ENCODE results near the gene NOL4L.

The NOL4L gene

GRCh38 chr20:32458837-32459220 lies 126.3 kb downstream of the NOL4L start:
- no peak for DNase-seq (ENCODE audit: low read depth, low spot score)

- DNase-seq (ENCODE audit: low read depth, low spot score) = no peak
Observed at GRCh38 chr20:32458061-32458836, 126.9 kb downstream of the NOL4L start.

GRCh38 chr20:32457479-32457986 lies 127.6 kb downstream of the NOL4L start:
- peak; percentile 92 for DNase-seq (ENCODE audit: low read depth, low spot score)

GRCh38 chr20:32456869-32457478 lies 128.2 kb downstream of the NOL4L start:
- peak; percentile 91 for DNase-seq (ENCODE audit: low read depth, low spot score)

- DNase-seq (ENCODE audit: low read depth, low spot score) = no peak
Observed at GRCh38 chr20:32455901-32456701, 129.0 kb downstream of the NOL4L start.

- DNase-seq (ENCODE audit: low read depth, low spot score) = no peak
Observed at GRCh38 chr20:32455171-32455900, 129.8 kb downstream of the NOL4L start.

GRCh38 chr20:32454164-32455145 lies 130.7 kb downstream of the NOL4L start:
- no peak for DNase-seq (ENCODE audit: low read depth, low spot score)

- DNase-seq (ENCODE audit: low read depth, low spot score) = no peak
Observed at GRCh38 chr20:32453467-32454163, 131.5 kb downstream of the NOL4L start.

GRCh38 chr20:32452776-32453466 lies 132.2 kb downstream of the NOL4L start:
- no peak for DNase-seq (ENCODE audit: low read depth, low spot score)

GRCh38 chr20:32451682-32452461 lies 133.3 kb downstream of the NOL4L start:
- DNase-seq (ENCODE audit: low read depth, low spot score) = no peak

- DNase-seq (ENCODE audit: low read depth, low spot score) = no peak
Observed at GRCh38 chr20:32451340-32451681, 133.8 kb downstream of the NOL4L start.

GRCh38 chr20:32450484-32451061 lies 134.6 kb downstream of the NOL4L start:
- DNase-seq (ENCODE audit: low read depth, low spot score) = no peak

GRCh38 chr20:32449890-32450401 lies 135.2 kb downstream of the NOL4L start:
- DNase-seq (ENCODE audit: low read depth, low spot score) = no peak

GRCh38 chr20:32449057-32449889 lies 135.9 kb downstream of the NOL4L start:
- no peak for DNase-seq (ENCODE audit: low read depth, low spot score)

- DNase-seq (ENCODE audit: low read depth, low spot score) = no peak
Observed at GRCh38 chr20:32448306-32449056, 136.7 kb downstream of the NOL4L start.
